Right forelimb (tissue), 1 donor: ENCODE measurements around the gene DYNC1H1.

ENCODE experiments used
- DNase-seq: peaks from one replicate; pipeline ENCODE4 v3.0.0-alpha.2; 2018

DYNC1H1 gene

DNA sequence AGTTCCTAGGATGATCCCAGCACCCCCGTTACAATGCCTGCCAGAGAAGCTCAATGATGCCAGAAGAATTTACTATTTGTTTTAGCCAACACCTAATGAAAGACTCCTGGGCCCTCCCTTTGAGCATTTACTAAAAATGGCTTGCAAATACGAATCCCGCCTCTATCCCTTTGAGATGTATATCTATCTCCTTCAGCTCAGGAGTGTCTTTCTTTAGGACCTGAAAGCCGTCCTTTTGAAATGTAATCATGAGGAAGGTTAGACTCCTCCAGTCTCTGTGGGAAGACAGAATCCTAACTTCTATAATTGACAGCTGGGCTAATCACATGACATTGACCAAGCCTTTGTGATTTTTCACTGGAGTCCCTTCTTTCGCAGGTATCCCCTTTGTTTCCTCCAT lies 19.2 kb upstream of the DYNC1H1 start:
- DNase-seq, result no peak

DNA sequence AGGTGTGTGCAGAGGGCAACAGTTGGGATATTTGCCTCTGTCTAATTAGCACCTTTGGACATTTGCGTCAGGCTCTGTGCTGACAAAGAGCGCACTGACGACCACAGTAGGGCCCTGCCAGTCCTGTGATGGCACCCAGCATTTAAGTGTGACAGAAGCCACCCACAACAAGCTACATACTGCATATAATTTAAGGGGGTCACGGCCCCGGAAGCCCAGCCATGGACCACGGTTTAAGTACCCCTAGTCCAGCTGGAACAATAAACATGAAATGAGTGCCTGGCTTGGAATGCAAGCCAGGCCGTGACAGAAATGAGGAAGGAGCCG lies 16.8 kb upstream of the DYNC1H1 start:
- no peak for DNase-seq

DNA sequence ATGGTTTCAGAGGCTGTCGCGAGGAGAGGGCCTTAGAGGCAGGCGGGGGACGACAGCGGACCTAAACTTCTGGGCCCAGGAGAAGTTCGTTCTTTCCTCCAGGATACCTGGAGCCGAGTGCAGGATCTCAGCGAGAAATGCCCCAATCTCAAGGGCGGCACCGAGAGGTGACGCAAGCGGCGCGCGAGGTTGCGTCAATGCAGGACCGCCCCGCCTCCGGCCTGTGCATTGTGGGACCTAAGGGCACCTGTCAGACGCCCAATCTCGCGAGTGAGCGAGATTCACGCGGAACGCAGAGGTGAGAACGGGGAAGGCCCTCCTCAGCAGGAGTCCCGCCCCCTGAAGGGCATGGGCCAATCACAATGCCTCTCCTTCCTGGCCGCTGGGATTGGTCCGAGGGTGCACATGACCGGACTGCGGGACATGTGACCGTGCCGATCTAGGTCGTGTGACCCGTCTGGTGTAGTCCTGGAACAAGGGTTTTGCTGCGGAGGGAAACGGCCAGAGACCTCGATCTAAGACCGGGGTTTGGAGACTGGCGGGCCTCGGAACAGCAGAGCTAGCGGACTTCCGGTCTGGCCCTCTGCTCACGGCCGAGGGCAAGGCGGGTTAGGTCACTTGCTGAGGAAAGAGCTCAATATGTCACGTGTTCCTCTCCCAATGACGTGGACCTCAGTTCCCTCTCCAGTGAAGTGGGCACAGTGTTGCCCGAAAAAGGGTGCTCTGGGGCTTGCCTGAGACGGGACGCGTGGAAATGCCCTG lies 16.3 kb upstream of the DYNC1H1 start:
- peak; percentile 100 for DNase-seq

DNA sequence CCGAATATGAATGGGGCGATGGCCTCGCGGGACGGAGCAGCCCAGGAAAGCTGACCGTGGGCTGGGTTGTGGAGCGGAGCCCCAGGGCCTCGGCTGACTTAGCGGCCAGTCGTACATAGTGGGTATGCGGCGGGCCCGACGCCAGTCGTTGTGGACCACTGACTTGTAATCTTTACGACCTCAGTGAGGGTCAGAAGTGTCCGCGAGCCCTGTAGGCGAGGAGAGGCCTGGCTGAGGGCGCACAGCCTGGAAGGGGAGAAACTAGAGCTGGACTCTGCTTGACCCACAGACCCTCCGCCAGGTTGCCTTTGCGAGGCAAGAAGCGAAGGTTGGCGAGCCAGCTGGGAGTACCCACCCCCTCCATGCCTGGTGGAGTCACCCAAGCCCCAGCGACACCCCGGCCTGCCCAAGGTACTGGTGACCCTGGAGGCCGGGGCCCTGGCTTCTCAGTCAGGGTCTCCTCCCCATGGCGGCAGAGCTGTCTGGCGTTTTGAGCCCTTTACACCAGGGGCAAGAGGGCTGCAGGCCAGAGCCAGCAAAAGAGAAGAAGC lies 15.6 kb upstream of the DYNC1H1 start:
- DNase-seq, result no peak

DNA sequence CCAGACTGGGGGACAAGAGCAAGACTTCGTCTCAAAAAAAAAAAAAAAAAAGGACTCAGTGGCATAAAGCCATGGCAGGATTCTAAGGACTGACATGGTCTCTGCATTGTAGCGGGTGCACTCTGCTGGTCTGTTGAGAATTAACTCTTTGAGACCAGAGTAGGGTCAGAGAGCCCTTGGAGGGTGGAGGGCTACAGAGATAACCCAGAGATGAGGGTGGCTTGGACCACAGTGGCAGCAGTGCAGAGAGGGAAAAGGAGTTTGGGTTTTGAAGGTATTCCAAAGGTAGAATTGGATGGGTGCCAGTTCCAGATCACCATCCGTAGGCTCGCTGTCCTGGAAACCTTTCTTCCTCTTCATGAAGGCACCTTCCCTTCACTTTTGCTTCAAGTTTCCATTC lies 14.3 kb upstream of the DYNC1H1 start:
- DNase-seq, result no peak

DNA sequence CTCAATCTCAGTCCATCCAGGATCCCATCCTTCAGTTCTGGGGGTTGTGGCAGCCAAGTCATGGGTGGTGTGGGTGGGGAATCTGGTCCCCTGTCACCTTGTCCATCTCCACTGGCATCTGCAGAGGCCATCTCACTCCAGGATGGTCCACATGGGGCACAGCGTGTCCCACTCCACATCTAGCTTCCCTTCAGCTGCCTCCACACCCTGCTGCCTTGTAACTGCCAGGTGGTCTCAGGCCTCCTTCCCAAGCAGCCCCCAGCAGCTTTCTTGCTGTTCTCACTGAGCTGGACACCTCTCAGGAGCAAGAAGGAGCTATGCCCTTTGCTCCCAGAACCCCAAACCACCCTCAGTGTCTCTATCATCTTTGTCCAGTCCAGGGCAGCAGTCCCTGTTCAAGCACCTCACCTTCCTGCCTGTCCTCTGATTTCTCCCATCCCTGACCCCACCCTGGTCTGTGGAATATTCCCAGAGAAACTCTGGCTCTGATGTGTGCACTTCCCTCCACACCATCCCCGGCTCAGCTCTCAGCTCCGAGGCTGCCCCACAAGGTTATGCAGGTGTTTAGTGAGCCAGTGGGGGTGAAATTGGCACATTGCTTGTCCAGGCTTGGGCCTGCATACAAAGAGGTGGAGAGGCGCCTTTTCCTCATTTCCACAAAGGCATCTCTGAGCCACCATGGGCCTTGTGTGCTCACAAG lies 13.7 kb upstream of the DYNC1H1 start:
- DNase-seq, result no peak

DNA sequence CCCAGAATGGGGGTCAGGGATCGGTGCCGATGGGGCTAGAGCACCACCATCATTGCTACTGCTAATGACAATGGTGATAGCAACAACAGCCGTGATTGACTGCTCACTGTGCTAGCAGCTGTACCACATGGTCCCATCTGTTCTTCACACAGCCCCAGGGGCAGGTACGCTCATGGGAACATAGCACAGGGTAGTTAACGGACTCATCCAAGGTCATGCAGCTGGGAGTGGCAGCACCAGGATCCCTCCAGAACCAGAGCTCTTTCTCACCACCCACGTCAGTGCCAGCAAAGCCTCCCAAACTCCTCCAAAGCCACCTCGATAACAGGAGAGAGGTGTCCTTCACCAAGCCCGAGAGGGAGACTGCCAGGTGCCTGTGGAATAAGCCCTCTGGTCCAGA lies 11.2 kb upstream of the DYNC1H1 start:
- DNase-seq, result no peak

DNA sequence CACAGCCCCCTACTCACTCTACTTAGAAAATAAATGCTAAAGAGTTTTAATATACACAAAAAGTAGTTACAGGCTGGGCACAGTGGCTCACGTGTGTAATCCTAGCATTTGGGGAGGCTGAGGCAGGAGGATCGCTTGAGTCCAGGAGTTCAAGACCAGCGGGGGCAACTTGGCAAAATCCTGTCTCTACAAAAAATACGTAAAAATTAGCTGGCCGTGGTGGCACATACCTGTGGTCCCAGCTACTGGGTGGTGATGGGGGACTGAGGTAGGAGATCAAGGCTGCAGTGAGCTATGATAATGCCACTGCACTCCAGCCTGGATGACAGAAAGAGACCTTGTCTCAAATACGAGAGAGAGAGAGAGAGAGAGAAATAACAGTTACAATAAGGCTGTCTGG lies 9.9 kb upstream of the DYNC1H1 start:
- DNase-seq, result no peak

DNA sequence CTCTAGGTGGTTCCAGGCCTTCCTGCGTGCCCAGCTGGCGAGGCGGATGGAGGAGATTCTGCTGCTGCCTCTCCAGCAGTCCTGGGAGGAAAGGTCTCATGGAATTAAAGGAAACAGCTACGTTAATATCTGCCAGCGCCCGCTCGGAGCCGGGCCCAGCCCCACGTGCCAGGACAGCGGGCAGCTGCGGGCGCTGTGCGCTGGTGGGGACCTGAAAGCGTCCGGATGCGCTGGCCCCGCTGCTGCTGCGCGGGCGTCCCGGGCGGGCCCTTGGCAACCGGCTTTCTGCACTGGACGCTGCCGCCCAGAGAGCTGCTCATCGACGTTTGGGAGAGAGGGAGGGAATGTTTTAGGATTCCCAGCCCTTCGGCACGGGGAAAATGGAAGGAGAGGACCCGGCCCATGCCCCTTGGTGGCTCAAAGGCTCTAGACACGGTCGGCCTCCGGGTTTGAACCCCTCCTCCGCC lies 8.6 kb upstream of the DYNC1H1 start:
- no peak for DNase-seq

DNA sequence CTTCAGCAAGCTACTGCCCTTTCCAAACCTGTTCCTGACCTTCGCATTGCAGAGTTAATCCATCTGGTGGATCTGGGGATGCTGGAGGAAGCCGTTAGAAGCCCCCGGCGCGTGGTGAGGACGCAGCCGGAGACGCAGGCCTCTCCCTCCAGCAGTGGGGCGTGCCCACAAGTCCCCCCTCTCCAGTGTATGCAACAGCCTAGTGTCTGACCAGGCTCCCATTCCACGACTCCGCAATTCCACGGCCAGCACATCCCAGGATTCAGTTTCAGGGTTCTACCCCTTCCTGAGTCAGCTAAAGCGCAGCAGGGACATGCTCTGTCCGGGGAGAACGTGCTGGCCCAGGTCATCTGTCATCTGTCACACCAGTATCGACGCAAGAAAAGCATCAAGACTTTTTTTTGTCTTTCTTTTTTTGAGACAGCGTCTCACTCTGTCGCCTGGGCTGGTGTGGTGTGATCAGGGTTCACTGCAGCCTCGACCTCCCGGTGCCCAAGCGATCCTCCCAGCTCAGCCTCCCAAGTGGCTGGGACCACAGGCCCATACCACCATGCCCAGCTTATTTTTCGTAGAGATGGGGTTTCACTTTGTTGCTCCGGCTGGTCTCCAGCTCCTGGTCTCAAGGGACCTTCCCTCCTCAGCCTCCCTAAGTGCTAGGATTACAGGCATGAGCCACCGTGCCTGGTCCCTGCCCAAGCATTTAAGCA lies 8.0 kb upstream of the DYNC1H1 start:
- no peak for DNase-seq

DNA sequence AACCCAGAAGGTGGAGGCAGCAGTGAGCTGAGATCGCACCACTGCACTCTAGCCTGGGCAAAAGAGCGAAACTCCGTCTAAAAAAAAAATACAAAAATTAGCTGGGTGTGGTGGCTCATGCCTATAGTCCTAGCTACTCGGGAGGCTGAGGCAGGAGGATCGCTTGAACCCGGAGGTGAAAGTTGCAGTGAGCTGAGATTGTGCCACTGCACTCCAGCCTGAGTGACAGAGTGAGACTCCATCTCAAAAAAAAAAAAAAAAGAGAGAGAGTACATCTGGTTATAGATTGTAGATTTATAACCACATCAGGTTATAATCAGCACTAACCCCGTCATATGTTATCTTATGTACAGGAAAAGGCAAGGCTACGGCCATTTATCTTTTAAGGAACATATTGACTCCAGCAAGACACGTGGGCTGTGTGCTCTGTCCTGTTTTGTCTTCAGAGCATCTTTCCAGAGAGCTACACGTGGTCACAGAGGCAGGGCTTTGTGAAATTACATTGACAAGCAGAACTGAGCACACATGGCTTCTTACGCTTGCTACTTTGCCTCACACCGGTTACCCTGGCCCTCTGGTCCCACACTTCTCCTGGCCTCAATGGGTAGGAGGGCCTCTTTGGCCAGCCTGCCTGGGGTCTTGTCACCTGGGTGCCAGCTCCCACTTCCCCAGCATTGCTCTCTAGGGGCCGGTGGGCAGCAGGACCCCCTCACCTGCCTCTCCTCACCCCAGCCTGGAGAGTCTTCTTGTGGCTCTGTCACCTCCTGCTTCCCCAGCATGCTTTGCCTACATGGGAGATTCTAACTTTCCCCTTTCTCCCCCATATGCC lies 6.8 kb upstream of the DYNC1H1 start:
- DNase-seq, result no peak

DNA sequence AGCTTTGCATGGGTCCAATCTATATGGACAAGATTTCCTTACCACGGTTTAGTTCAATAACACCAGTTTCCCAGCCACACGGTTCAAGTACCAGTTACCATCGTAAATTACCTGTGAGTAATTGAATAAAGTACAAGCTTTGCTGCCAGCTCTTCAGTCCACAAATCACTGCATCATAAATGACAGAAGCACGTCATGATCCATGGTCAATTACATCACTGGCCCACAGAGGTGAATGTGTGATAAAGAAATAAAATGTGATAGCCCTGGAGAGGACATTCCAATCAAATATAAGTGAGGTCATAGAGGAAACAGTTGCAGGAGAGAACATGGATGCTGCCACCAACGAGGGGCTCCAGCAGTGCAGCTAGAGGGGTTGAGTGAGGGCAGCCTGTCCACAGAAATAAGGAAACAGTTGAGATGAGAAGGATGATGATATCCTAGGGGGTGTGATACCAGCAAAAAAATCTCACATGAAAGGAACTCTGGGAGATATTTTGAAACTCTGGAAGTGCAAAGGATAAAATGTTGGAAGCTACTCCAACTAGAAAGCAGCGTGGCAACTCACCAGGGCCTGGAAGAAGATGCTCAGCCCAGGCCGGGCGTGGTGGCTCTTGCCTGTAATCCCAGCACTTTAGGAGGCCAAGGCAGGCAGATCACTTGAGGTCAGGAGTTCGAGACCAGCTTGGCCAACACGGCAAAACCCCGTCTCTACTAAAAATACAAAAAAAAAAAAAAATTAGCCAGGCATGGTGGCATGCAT lies 5.8 kb upstream of the DYNC1H1 start:
- no peak for DNase-seq

DNA sequence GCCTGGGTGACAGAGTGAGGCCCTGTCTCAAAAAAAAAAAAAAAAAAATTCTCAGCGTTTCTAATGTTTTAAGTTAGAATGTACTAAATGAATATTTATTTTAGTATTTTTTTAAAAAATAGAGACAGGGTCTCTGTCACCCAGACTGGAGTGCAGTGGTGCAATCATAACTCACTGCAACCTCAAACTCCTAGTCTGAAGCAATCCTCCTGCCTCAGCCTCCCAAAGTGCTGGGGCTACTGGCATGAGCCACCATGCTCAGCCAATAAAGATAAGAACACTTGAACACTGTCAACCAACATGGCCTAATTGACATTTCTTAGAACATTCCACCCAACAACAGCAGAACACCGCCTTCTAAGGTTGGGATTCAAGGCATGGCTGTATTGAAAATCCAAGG lies 5.1 kb upstream of the DYNC1H1 start:
- DNase-seq, result no peak

DNA sequence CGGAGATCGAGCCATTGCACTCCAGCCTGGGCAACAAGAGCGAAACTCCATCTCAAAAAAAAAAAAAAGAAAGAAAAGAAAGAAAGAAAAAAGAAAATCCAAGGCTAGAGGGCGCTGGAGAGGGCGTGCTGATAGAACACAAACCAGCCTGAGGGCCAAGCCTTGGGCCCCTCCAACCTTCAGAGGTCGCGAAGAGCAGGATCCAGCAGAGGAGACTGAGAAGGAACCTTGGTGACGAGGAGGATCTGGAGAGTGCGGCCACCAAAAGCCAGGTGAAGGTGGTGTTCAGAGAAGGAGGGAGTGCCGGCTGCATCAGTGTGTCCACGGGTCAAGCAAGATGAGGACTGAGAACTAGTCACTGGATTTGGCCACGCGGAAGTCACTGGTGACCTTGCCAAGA lies 4.1 kb upstream of the DYNC1H1 start:
- no peak for DNase-seq

DNA sequence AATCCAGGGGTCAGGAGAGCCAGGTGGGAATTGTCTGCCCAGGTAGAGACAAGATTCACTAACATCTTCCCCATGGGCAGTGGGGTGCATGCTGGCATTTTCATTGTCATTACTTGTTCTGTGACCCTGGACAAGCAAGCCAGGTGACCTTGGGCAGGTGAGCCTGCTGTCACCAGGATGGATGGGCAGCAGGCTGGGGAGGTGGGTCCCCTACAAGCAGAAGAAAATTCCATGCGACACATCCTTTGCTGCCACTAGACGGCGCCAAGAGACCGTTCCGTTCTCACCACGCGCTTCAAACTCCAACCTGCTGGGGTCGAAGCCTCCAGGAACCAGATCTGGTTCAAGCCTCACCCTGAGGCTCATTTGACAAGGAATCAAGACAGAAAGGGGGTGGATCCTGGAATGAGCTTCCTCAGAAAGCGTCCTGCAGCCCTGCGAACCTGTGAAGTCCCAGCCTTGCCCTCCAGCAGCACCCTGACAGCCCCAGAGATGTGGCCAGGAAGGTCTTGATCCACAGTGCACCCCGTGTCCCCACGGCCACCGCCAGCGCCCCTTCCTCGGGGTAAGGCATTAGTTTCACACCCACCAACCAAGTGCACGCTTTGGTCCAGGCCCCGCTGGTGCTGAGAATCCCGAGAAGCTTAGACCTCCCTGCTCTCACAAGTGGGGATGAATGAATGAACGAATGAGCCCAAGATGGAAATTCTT lies 3.2 kb upstream of the DYNC1H1 start:
- peak; percentile 77 for DNase-seq

DNA sequence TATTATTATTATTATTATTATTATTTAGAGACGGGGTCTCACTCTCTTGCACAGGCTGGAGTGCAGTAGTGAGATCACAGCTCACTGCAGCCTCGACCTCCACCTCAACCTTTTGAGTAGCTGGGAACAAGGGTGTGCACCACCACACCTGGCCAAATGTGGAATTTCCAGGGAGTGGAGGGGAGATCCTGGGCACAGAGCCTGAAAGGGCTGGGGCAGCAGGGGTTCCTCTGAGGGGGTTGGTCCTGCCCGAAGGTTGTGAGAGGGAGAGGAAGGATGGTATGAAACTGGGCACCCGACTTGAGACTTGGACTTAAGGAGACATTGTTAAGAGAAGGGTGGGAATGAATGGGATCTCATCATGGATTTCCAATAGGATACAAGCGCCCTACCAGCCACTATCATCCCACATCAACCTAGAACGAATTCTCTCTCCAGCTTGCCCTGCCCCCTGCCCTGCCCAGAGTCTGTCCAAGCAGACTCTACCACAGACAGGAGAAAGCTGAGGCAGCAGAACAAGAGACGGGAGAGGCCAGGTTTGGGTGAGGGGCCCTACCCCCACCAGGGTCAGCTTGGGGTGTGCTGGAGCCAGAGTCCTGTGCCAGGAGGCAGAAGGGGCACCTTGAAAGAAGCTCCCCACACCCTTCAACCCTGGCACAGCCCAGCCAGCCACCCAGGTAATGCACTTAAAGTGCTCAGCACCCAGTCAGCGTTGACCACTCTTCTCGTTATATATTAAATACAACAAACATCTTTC lies 2.4 kb upstream of the DYNC1H1 start:
- no peak for DNase-seq

DNA sequence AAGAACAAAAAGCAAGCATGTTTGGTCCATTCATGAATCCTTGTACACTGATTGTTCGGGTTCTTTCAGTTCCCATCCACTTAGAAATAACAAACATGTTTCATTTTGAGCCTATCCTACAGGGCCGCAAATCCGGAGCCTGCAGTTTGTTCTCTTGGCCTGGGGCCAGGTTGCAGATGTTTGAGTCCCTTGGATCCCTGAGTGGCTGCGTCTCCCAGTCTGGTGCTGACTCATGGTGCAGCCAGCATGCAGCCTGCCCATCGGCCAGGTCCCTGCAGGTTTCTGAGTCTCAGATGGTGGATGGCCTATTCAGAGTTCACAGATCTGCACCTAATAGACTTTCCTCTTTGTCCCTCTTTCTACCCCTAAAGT lies 1.9 kb upstream of the DYNC1H1 start:
- DNase-seq, result no peak

DNA sequence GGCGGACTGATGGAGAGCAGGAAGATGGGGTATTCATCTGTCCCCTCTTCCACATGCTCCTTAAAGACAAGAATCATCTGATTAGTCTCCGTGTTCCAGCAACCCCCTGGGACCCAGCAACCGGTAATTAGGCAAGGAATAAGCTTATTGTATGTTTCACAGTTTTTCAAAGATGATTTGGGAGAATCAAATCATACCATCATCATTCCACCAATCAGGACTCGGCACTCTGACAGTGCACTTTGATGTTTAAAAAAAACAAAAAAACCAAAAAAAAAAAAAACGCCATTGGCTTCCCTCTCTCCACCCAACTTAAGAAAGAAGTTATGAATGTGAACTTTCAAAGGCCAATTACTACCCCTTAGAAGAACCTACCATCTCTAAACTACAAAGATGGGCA lies 1.3 kb upstream of the DYNC1H1 start:
- DNase-seq, result no peak

DNA sequence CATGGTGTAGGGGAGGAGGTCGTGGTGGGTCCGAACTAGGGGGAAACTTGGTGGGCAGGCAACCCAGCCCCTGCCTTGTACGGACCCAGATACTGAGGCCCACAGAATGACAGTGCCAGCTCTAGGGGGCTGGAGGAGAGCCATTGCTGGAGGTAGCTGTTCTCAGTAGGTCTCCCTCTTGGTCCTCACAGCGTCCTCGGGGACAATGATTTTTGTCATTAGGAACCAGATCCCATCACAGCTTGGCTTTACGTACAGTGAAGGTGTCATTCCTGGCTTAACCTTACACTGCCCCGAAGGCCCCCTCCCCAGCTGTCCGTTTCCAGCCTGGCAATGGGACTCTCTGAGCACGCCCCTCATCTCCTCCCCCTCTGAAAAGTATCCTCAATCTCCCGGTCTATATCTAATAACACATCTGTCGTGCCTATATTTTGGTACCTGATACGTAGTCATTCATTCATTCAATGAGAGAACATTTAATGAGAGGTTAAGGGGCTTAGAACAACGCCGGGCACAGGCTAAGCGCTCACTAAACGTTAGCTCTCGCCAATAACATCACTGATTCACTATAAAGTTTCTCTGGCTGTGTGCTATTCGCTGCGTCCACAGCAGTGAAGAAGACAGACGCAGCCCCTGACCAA lies 597 bp upstream of the DYNC1H1 start:
- DNase-seq, result no peak

DNA sequence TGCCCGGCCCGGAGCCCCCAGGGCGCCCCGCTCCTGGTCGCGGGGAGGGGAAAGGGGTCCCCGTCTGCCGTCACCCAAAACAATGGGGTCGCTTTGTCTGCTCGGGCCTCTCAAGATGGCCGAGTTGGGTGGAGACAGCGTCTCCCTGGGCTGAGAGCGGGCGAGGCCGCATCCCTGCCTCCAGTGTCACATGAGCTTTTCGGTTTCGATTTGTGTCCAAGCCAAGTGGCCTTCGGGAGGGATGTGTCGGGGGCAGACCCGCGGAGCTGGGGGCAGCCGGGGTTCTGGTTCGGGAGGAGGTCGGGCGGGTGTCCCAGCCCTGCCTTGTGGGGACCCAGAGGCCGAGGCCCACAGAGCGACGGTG lies 790 bp downstream of the DYNC1H1 start:
- peak; percentile 81 for DNase-seq
